Measurements from ENCODE around the gene RDH14.

Gene RDH14

GRCh38 chr2:18520451-18521425 is 39.7 kb downstream of the RDH14 start:
- peak; percentile 81 for DNase-seq (ENCODE audit: low spot score)

GRCh38 chr2:18519914-18520450 is 40.5 kb downstream of the RDH14 start:
- no peak for DNase-seq (ENCODE audit: low spot score)

DNA sequence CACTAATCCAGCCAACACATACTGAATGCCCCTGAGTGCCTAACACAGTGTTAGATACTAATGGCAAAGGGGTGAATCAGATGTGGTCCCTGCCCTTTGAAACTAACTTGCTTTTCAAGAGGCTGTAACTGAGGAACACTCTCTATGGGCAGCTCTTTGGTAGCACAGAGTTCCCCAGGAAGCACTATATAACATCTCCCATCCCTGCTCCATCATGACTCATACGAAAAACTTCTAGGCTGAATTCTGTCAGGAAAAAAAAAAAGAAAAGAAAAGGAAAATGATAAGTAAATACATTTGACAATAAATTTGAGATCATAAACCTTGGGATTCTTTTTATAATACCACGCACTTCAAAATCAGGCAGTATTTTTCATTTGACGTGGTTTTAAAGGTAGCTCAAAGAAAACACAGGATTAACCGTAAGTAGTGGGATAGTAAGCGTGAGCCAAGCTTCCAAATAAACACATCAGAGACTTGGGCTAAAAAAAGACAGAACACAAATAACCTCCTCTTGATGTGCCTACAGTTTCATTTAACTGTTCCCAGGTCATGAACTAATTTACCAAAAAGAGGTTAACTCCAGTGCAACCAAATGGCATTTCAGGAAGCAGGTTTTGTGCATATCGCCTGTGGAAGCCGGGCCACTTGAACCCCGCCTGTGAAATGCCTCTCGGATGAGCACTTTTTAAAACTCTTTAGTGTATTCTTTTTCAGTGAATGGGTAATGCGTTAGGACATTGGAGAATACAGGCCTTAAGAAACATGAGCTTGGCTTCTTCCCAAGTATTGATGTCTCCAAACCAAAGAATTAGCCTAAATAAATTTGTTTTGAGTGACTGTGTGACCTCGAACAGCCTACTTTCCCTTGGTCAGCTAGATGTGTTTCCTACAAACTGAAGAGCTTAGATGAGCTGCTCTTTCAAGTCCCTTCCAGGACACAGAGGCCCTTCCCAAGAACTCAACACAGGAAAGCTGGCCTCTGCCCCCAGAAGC is 42.0 kb downstream of the RDH14 start:
- no peak for DNase-seq (ENCODE audit: low spot score)

GRCh38 chr2:18517386-18517785 is 43.1 kb downstream of the RDH14 start:
- no peak for DNase-seq (ENCODE audit: low spot score)

- DNase-seq (ENCODE audit: low spot score) = no peak
Observed at GRCh38 chr2:18516112-18516511, 44.3 kb downstream of the RDH14 start.

- no peak for DNase-seq (ENCODE audit: low spot score)
Observed at GRCh38 chr2:18514526-18515461, 45.7 kb downstream of the RDH14 start.

DNA sequence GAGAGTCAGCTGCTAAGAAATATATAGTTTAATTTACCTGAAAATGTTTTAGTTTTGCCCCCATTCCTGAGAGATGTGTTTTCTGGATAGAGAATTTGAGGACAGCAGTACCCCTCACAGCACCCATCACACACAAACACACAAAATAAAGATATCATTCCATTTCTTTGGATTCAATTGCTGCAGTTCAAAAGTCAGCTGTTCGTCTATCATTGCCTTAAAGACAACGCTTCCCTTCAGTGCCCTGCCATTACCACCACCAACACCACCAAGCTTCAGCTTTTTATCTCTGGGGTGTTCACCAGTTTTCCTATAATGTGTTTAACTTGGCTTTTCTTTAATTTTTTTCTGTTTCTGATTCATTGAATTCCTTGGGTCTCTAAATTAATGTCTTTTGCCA is 49.7 kb downstream of the RDH14 start:
- no peak for DNase-seq (ENCODE audit: low spot score)

DNA sequence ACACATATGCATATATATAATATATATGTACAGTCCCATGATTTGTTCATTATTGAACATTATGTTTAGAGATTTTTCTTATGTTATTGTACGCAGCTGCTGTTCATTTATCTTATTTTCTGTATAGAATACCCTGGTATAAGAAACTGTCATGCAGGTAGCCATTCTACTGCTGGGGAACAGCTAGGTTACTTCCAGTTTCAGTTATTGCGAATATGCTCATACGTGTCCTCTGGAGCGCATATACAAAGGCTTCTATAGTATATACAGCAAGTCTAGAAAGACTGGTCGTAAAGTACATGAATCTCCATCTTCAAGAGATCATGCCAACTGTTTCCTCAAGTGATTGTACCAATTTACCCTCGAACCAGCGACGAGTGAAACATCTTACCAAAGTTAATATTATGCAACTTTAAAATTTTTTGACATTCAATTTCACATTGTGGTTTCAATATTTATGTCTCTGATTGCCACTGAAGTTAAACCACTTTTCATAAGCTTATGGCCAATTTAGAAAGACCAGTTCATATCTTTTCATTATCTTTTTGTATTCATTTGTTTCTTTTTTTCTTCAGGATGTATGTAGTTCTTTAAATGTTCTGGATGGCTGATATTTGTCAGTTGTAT is 53.5 kb downstream of the RDH14 start:
- DNase-seq (ENCODE audit: low spot score) = no peak

DNA sequence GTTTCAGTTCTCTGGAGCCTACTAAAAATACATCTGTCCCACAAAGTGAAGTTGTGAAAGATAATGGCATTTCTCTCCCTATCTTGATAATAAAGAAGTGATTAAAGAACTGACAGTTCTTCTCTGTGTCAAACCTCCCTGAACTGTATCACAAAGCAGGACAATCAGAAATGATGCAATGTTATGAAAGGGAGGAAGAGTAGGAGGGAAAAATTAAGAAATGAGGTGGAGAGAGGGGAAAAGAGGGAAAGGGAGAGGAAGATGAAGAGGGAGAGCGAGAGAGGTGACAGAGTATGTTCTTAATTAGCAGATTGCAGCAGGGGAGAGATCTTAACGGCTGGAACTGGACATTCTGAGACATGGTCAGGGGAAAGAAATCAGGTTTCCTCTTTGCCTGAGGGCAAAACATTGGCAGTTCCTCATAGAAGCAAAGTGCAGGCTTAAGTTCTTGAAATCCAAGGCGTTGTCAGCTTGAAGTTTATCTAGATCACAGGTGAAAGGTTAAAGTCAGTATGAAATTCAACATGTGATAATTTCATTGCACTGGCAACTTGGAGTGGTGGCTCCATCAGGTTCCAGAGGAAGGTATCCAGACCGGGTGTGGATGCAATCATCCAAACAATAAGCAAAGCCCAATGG is 54.6 kb downstream of the RDH14 start:
- DNase-seq (ENCODE audit: low spot score) = no peak

Measured in D341Med (cell line).